Cardiac muscle cell (in vitro differentiated cells and primary cell): ENCODE measurements around the gene BCL7B. TPM values are rescaled to one million over a fixed set of nuclear protein-coding genes. Genes with fewer than 3 reads are reported as not detected.

Source experiments
- DNase-seq, 2 donors: peaks; one replicate each; pipeline versions ENCODE4 v3.0.0 to v3.0.0-alpha.2; 2010 to 2017; ENCODE audit warnings: low read depth in 1 of 2, low spot score in 1 of 2
- H3K27ac ChIP-seq: fragments of 200-600 bp; sonication (generic); 2 replicates; pipeline ENCODE4 v1.5.1; 2016
- H3K27me3 ChIP-seq: fragments of 200-600 bp; sonication (generic); 2 replicates; pipeline ENCODE4 v1.6.0; 2016; ENCODE audit warnings: control low read depth
- H3K36me3 ChIP-seq: fragments of 200-600 bp; sonication (generic); 2 replicates; pipeline ENCODE4 v1.5.1; 2016; ENCODE audit warnings: control low read depth
- H3K4me1 ChIP-seq: fragments of 200-600 bp; sonication (generic); 2 replicates; pipeline ENCODE4 v1.8.1; 2017; ENCODE audit warnings: low read depth, mild to moderate bottlenecking, mixed run types
- H3K4me3 ChIP-seq: fragments of 200-600 bp; sonication (generic); 2 replicates; pipeline ENCODE4 v1.5.1; 2016; ENCODE audit warnings: mild to moderate bottlenecking
- H3K9me3 ChIP-seq: fragments of 200-600 bp; sonication (generic); 2 replicates; pipeline ENCODE4 v1.5.1; 2017; ENCODE audit warnings: low read depth, mild to moderate bottlenecking, control low read depth
- polyA plus RNA-seq: library from polyadenylated mRNA; unstranded; fragments of >200 nt; fragmentation: Nextera tagmentation; extraction: Ambion mirVana; gene quantifications from 2 replicates; pipeline ENCODE4 v1.2.1, GENCODE V29; 2016
- total RNA-seq: library from RNA; depleted of rRNA; stranded (reverse); fragments of >200 nt; gene quantifications from 2 replicates; pipeline ENCODE4 v1.2.3, GENCODE V29; 2016
- TF ChIP-seq, protein P1 (sequence below): IDR thresholded peaks from 2 replicates; pipeline ENCODE4 v1.5.1; 2012; ENCODE audit warnings: low read depth, mild to moderate bottlenecking, low read length

Gene BCL7B
- total and polyA plus RNA-seq, 2 experiments from 2014 or later: 36.7 to 45.7 TPM

DNA sequence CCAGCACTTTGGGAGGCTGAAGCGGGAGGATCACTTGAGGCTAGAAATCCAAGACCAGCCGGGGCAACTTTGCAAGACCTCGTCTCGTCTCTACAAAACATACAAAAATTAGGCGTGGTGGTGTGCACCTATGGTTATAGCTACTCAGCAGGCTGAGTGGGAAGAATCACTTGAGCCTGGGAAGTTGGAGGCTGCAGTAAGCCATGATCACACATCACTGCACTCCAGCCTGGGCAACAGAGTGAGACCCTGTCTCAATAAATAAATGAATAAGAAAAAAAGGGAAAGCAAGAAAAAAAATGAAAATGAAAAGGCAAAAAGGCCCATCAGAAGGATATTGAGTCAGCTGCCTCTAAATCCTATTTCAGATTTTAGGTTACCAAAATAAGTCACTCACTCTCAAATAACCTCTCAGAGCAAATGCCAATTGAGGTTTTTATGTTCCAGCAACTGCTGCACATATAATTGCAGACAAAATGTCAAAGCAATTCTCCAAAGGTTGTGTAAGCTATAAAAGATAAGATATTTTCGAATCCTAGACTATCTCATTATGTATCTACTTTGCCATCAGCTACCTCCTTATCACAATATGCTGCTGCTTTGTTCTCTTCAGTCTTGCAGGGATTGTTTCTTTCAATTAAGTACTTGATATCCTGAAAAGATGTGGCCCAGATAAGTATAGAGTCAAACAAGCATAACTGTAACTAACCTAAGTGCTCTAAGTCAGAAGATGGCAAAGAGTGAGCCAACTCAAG, 40.1 kb downstream of the BCL7B start:
- H3K36me3 ChIP-seq: peaks cover 7% of the 10 kb centered on the region
- H3K4me3 ChIP-seq: no peak overlapping the region

GRCh38 chr7:73515178-73515577, 42.3 kb downstream of the BCL7B start:
- DNase-seq: no peak
- Histone ChIP-seq H3K36me3 (peaks cover 17% of the 10 kb centered on the region), H3K27ac (no peak overlapping the region), H3K27me3 (no peaks in the 10 kb centered on the region), H3K4me3 (no peak overlapping the region), H3K4me1 (peaks cover 21% of the 10 kb centered on the region), H3K9me3 (no peaks in the 10 kb centered on the region)
- TF ChIP-seq, protein P1, sequence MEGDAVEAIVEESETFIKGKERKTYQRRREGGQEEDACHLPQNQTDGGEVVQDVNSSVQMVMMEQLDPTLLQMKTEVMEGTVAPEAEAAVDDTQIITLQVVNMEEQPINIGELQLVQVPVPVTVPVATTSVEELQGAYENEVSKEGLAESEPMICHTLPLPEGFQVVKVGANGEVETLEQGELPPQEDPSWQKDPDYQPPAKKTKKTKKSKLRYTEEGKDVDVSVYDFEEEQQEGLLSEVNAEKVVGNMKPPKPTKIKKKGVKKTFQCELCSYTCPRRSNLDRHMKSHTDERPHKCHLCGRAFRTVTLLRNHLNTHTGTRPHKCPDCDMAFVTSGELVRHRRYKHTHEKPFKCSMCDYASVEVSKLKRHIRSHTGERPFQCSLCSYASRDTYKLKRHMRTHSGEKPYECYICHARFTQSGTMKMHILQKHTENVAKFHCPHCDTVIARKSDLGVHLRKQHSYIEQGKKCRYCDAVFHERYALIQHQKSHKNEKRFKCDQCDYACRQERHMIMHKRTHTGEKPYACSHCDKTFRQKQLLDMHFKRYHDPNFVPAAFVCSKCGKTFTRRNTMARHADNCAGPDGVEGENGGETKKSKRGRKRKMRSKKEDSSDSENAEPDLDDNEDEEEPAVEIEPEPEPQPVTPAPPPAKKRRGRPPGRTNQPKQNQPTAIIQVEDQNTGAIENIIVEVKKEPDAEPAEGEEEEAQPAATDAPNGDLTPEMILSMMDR: no peak

More for the DNA sequence above, 40.1 kb downstream of the BCL7B start:
- Histone ChIP-seq H3K27ac (peak overlapping the region; percentile 12), H3K9me3 (no peaks in the 10 kb centered on the region), H3K27me3 (no peaks in the 10 kb centered on the region), H3K4me1 (peaks cover 24% of the 10 kb centered on the region)
- TF ChIP-seq, protein P1: no peak
- DNase-seq: no peak

DNA sequence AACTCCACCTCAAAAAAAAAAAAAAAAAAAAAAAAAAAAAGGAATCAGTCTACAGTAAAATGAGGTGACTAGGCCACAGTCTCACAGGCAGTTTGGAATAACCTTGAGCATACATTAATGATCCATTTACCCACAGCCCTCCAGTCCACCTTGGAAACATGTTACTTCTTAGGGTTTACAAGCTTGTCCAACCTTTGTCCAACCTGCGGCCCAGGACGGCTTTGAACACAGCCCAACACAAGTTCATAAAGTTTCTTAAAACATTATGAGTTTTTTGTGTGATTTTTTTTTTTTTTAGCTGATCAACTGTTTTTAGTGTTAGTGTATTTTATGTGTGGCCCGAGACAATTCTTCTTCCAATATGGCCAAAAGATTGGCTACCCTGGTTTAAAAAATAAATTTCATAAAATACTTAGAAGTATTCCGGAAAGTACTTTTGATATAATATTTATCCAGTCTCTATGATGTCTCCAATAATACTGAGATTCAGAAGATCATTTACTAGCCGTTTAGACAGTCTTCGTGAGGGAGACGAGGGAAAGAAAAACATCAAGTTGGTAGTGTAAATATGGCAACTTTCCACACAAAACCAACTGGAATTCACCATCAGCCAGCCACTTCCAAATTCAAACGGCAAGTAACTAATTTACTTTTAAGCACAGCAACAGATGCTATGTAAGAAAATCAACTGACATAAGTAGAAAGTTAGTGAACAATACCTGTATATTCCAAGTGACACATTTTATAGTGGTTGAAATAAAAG, 45.3 kb downstream of the BCL7B start:
- no peak for DNase-seq

GRCh38 chr7:73509463-73509862, 48.0 kb downstream of the BCL7B start:
- no peaks in the 10 kb centered on the region for H3K9me3 ChIP-seq
- TF ChIP-seq, protein P1: no peak
- peaks cover 55% of the 10 kb centered on the region for H3K36me3 ChIP-seq

More for the DNA sequence above, 45.3 kb downstream of the BCL7B start:
- Histone ChIP-seq H3K27ac (no peak overlapping the region), H3K27me3 (no peaks in the 10 kb centered on the region), H3K36me3 (peaks cover 38% of the 10 kb centered on the region), H3K9me3 (no peaks in the 10 kb centered on the region), H3K4me3 (no peak overlapping the region), H3K4me1 (no peaks in the 10 kb centered on the region)
- TF ChIP-seq, protein P1: no peak

GRCh38 chr7:73507556-73507955, 49.9 kb downstream of the BCL7B start:
- TF ChIP-seq, protein P1: no peak
- Histone ChIP-seq H3K27ac (no peak overlapping the region), H3K36me3 (peaks cover 70% of the 10 kb centered on the region)

More at GRCh38 chr7:73509463-73509862, 48.0 kb downstream of the BCL7B start:
- Histone ChIP-seq H3K4me1 (no peaks in the 10 kb centered on the region), H3K27ac (no peak overlapping the region), H3K4me3 (no peak overlapping the region), H3K27me3 (no peaks in the 10 kb centered on the region)
- DNase-seq: no peak

More at GRCh38 chr7:73507556-73507955, 49.9 kb downstream of the BCL7B start:
- DNase-seq: peak in 1 of 2 donors; percentile 11
- H3K4me1 ChIP-seq: no peaks in the 10 kb centered on the region
- no peaks in the 10 kb centered on the region for H3K27me3 ChIP-seq
- H3K4me3 ChIP-seq: no peak overlapping the region
- H3K9me3 ChIP-seq: no peaks in the 10 kb centered on the region
